Lung (tissue), 12 donors: ENCODE measurements around the gene ODC1. TPM values are rescaled to one million over a fixed set of nuclear protein-coding genes. Genes with fewer than 3 reads are reported as not detected.

Source experiments
- ATAC-seq: fragments of 200-7000 bp; cut with Tn5 transposase; one replicate; pipeline ENCODE4 v1.9.1; 2020; ENCODE audit warnings: moderate number of reproducible peaks; ENCODE audit not compliant: insufficient read depth, low FRiP score
- DNase-seq, 3 donors: peaks; one replicate each; pipeline ENCODE4 v3.0.0-alpha.2; 2013 to 2017
- H3K27ac ChIP-seq, 2 donors: one replicate each; pipeline ENCODE4 v1.5.1; 2013; ENCODE audit warnings: mild to moderate bottlenecking in 2 of 2, moderate library complexity in 2 of 2, control low read depth in 1 of 2, inconsistent platforms in 1 of 2, low read depth in 1 of 2, low read length in 1 of 2
- H3K27me3 ChIP-seq, 3 donors: one replicate each; pipeline ENCODE4 v1.5.1; 2013; ENCODE audit warnings: low read length in 2 of 3; ENCODE audit not compliant: control insufficient read depth in 3 of 3, insufficient read depth in 3 of 3
- H3K36me3 ChIP-seq, 4 donors: one replicate each; pipeline ENCODE4 v1.5.1; 2013; ENCODE audit warnings: low read length in 4 of 4, mild to moderate bottlenecking in 1 of 4, moderate library complexity in 1 of 4; ENCODE audit not compliant: control insufficient read depth in 4 of 4, insufficient read depth in 4 of 4
- H3K4me1 ChIP-seq, 5 donors: one replicate each; pipeline ENCODE4 v1.5.1; 2013; ENCODE audit warnings: low read length in 5 of 5, mild to moderate bottlenecking in 2 of 5, moderate library complexity in 1 of 5; ENCODE audit not compliant: control insufficient read depth in 5 of 5, insufficient read depth in 5 of 5
- H3K4me3 ChIP-seq: one replicate; pipeline ENCODE4 v1.5.1; 2013; ENCODE audit warnings: mild to moderate bottlenecking, control low read depth, moderate library complexity
- H3K9ac ChIP-seq, 2 donors: one replicate each; pipeline ENCODE4 v1.5.1; 2013; ENCODE audit warnings: low read length in 2 of 2, control low read depth in 1 of 2; ENCODE audit not compliant: insufficient read depth in 1 of 2
- H3K9me3 ChIP-seq, 4 donors: one replicate each; pipeline ENCODE4 v1.5.1; 2013; ENCODE audit warnings: low read length in 3 of 4, mild to moderate bottlenecking in 1 of 4, moderate library complexity in 1 of 4; ENCODE audit not compliant: control insufficient read depth in 4 of 4, insufficient read depth in 3 of 4
- CTCF ChIP-seq: IDR thresholded peaks from 2 replicates; pipeline ENCODE4 v1.5.1; 2012; ENCODE audit warnings: mild to moderate bottlenecking; ENCODE audit errors: control extremely low read depth, extremely low read depth
- WGBS, 2 donors: extraction: QIAGEN DNeasy Blood & Tissue Kit; methylation state at CpG; one replicate each; pipeline ENCODE4 v1.1.7; 2013; 5-methylcytosine and 5-hydroxymethylcytosine counted together
- polyA plus RNA-seq, 2 donors: library from polyadenylated mRNA; stranded (reverse); fragments of 200-250 nt; gene quantifications; one replicate each; pipeline ENCODE4 v1.2.1, GENCODE V29; 2013
- total RNA-seq, 2 donors: library from RNA; depleted of rRNA in 1 of 2; stranded (reverse); fragments of >200 nt in 1 of 2; gene quantifications; one replicate each; pipeline ENCODE4 v1.2.1, GENCODE V29; 2014 to 2021
- donor health status: control.
- donor health status: control.
- donor health status: Bipolar disorder and iron deficiency.
- donor health status: healthy.
- donor health status: DM: yes; HTN: yes; CAD: no.

The ODC1 gene
- total and polyA plus RNA-seq, 4 donors = 32.5 to 115 (median 75.4) TPM

DNA sequence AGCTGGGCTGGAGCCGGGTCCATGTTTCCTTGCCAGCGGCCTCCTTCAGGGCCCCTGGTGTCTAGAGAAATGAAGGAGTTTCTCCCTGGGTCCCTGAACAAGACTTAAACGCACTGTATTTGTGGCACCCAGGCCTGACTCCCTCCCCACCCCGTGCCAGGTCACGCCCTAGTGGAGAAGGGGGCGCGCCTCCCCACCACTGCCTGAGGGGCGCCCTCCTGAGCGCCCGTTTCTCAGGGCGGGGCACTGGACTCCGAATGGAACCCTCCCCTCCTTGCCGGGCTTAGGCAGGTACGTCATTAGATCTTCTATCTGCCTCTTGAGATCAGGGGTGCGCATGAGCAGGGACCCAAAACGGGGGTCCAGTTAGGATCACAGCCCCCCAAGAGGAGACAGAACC, 16.3 kb downstream of the ODC1 start:
- H3K4me3 ChIP-seq = no peak overlapping the region
- no peak for TF ChIP-seq CTCF
- DNase-seq = no peak
- no peaks in the 10 kb centered on the region for H3K9me3 ChIP-seq
- ATAC-seq = no peak
- no peak overlapping the region for H3K27ac ChIP-seq
- H3K27me3 ChIP-seq = peaks cover 0 to 11% (median 4%) of the 10 kb centered on the region in 3 donors
- peaks cover 0 to 18% (median 3%) of the 10 kb centered on the region in 5 donors for H3K4me1 ChIP-seq
- peaks cover 0 to 10% (median 0%) of the 10 kb centered on the region in 4 donors for H3K36me3 ChIP-seq
- no peak overlapping the region for H3K9ac ChIP-seq
- WGBS, 2 donors = 56 to 65% methylated on average over 16 of the region's 16 CpGs

- Histone ChIP-seq H3K9me3 (no peaks in the 10 kb centered on the region), H3K4me3 (no peak overlapping the region), H3K27me3 (peaks cover 0 to 11% (median 4%) of the 10 kb centered on the region in 3 donors), H3K27ac (no peak overlapping the region), H3K9ac (no peak overlapping the region), H3K4me1 (peaks cover 0 to 18% (median 3%) of the 10 kb centered on the region in 5 donors), H3K36me3 (peaks cover 0 to 14% (median 0%) of the 10 kb centered on the region in 4 donors)
- TF ChIP-seq CTCF = no peak
- ATAC-seq = no peak
- DNase-seq = no peak
- 82 to 86% methylated on average over 8 of the region's 8 CpGs for WGBS, 2 donors
Observed at GRCh38 chr2:10430886-10431622, 17.1 kb downstream of the ODC1 start.

DNA sequence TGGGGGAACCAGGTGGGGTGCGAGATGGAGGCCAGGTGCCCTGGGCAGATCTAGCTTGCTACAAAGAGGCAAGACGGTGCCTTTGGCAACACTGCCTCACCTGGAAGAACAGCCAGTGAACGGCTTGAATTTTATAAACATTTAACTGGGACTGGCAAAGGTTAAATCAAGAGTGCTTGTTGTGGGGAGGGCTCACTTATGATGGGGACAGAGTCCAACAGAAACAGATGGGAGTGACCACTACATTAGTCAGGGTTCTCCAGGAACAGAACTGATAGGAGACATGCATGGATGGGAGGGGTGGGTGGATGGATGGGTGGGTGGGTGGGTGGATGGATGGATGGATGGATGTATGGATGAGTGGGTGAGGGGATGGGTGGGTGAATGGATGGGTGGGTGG, 19.2 kb downstream of the ODC1 start:
- no peak for DNase-seq
- 87 to 96% methylated on average over 3 of the region's 3 CpGs for WGBS, 2 donors
- Histone ChIP-seq H3K27ac (no peak overlapping the region), H3K27me3 (peaks cover 0 to 11% (median 4%) of the 10 kb centered on the region in 3 donors), H3K36me3 (peaks cover 0 to 35% (median 0%) of the 10 kb centered on the region in 4 donors), H3K9me3 (no peaks in the 10 kb centered on the region), H3K4me3 (no peak overlapping the region), H3K9ac (no peak overlapping the region), H3K4me1 (peaks cover 0 to 15% (median 3%) of the 10 kb centered on the region in 5 donors)
- TF ChIP-seq CTCF = no peak
- ATAC-seq = no peak

DNA sequence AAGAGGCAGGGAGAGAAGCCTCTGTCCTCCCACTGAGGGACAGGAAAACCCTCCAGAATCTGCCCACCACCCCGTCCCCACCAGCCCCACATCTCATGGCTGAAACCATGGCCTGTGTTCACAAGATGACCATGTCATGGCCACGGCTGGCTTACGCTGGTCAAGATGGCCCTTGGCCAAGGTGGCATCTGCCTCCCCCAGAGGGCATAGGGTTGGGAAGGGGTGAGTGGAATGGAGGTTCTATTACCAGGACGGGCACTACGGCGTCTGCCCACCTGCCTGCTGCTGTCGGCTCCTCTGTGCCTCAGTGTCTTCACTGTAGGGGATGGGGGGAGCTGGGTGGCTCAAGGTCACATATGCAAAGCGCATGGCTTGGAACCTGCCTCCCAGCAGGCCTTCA, 19.8 kb downstream of the ODC1 start:
- WGBS, 2 donors = 97 to 99% methylated on average over 8 of the region's 8 CpGs
- TF ChIP-seq CTCF = no peak
- Histone ChIP-seq H3K9me3 (no peaks in the 10 kb centered on the region), H3K27ac (no peak overlapping the region), H3K9ac (no peak overlapping the region), H3K36me3 (peaks cover 0 to 37% (median under 1%) of the 10 kb centered on the region in 4 donors), H3K27me3 (peaks cover 0 to 11% (median 2%) of the 10 kb centered on the region in 3 donors), H3K4me1 (peaks cover 0 to 15% (median 3%) of the 10 kb centered on the region in 5 donors), H3K4me3 (no peak overlapping the region)
- DNase-seq = no peak
- no peak for ATAC-seq
